Sigmoid colon (tissue), 7 donors: Measurements from ENCODE around the gene CDIPT. TPM values are rescaled to one million over a fixed set of nuclear protein-coding genes. Genes with fewer than 3 reads are reported as not detected.
A peak's percentile ranks its signal among the peaks of the same experiment; 100 is the strongest.

ENCODE experiments used
- DNase-seq: peaks from one replicate; pipeline ENCODE4 v3.0.0-alpha.2; 2019
- H3K27ac ChIP-seq, 4 donors: fragments of 200-600 bp; sonication (generic); one replicate each; pipeline ENCODE4 v1.5.1; 2016 to 2019; ENCODE audit warnings: mild to moderate bottlenecking in 1 of 4
- H3K27me3 ChIP-seq, 3 donors: fragments of 200-600 bp; sonication (generic); one replicate each; pipeline ENCODE4 v1.5.1; 2019; ENCODE audit warnings: mild to moderate bottlenecking in 1 of 3
- H3K36me3 ChIP-seq, 4 donors: fragments of 200-600 bp; sonication (generic); one replicate each; pipeline ENCODE4 v1.5.1; 2016 to 2019
- H3K4me1 ChIP-seq, 4 donors: fragments of 200-600 bp; sonication (generic); one replicate each; pipeline ENCODE4 v1.5.1; 2017 to 2019
- H3K4me3 ChIP-seq, 4 donors: fragments of 200-600 bp; sonication (generic); one replicate each; pipeline ENCODE4 v1.5.1; 2017 to 2019; ENCODE audit warnings: mild to moderate bottlenecking in 2 of 4, moderate library complexity in 1 of 4
- H3K9me3 ChIP-seq, 4 donors: fragments of 200-600 bp in 3 of 4; sonication (generic) in 3 of 4; one replicate each; pipeline versions ENCODE4 v1.5.1 to v1.6.1; 2013 to 2019
- CTCF ChIP-seq, 4 experiments: fragments of 450-650 bp in 3 of 4; fragments of 200-600 bp in 1 of 4; IDR thresholded peaks; one replicate each; pipeline ENCODE4 v1.5.1; 2016 to 2019; ENCODE audit warnings: antibody characterized with exemption in 4 of 4, mild to moderate bottlenecking in 3 of 4, moderate library complexity in 2 of 4
- EP300 ChIP-seq, 4 donors: sonication (generic); formaldehyde crosslinking; IDR thresholded peaks; one replicate each; pipeline ENCODE4 v1.6.1; 2017; ENCODE audit warnings: antibody characterized with exemption in 4 of 4
- POLR2A ChIP-seq, 2 donors: fragments of 450-650 bp; IDR thresholded peaks; one replicate each; pipeline ENCODE4 v1.6.1; 2016; ENCODE audit warnings: antibody characterized with exemption in 2 of 2, mild to moderate bottlenecking in 2 of 2, moderate library complexity in 2 of 2
- POLR2AphosphoS5 ChIP-seq, 4 donors: sonication (generic); formaldehyde crosslinking; IDR thresholded peaks; one replicate each; pipeline ENCODE4 v1.6.1; 2017; ENCODE audit warnings: antibody characterized with exemption in 4 of 4
- WGBS, 2 donors: extraction: QIAGEN DNeasy Blood & Tissue Kit; methylation state at CpG; one replicate each; pipeline ENCODE4 v1.1.7; 2013; 5-methylcytosine and 5-hydroxymethylcytosine counted together
- intact Hi-C: fragments of 100-400 bp; cut with DNase I; formaldehyde crosslinking; loops from one replicate; pipeline ENCODE4 v1.15.1; 2023
- polyA plus RNA-seq, 3 donors: library from polyadenylated mRNA; stranded (reverse); fragments of 200-250 nt; gene quantifications; one replicate each; pipeline ENCODE4 v1.2.3, GENCODE V29; 2013
- total RNA-seq, 4 donors: library from RNA; depleted of rRNA; stranded (reverse); fragments of >200 nt; gene quantifications; one replicate each; pipeline ENCODE4 v1.1.0, GENCODE V29; 2016
- donor health status: healthy with polysubstance abuse.
- donor health status: Bipolar disorder and iron deficiency.
- donor health status: healthy.

Gene CDIPT
- total and polyA plus RNA-seq, 7 donors = 39.8 to 120 (median 107) TPM

GRCh38 chr16:29849505-29849904, 13.5 kb downstream of the CDIPT start:
- intact Hi-C loops = loop anchor here (2.0 to 10.0 kb wide), 3 partner anchors 29 to 151 kb away; partner anchors contain the start of gene MVP
- Histone ChIP-seq H3K4me1 (peaks cover 0 to 16% (median 1%) of the 10 kb centered on the region in 4 donors), H3K27ac (peak overlapping the region in 2 of 4 donors; percentile 9 to 29), H3K9me3 (no peaks in the 10 kb centered on the region), H3K36me3 (peaks cover 6 to 39% (median 25%) of the 10 kb centered on the region in 4 donors), H3K27me3 (no peaks in the 10 kb centered on the region), H3K4me3 (no peak overlapping the region)
- TF ChIP-seq CTCF (IDR thresholded peaks at IDR 0.05) (no peak), POLR2A (IDR thresholded peaks at IDR 0.05) (no peak), EP300 (IDR thresholded peaks at IDR 0.05) (no peak), POLR2AphosphoS5 (IDR thresholded peaks at IDR 0.05) (no peak)
- no peak for DNase-seq
- WGBS, 2 donors = 81 to 89% methylated on average over 5 of the region's 5 CpGs

DNA sequence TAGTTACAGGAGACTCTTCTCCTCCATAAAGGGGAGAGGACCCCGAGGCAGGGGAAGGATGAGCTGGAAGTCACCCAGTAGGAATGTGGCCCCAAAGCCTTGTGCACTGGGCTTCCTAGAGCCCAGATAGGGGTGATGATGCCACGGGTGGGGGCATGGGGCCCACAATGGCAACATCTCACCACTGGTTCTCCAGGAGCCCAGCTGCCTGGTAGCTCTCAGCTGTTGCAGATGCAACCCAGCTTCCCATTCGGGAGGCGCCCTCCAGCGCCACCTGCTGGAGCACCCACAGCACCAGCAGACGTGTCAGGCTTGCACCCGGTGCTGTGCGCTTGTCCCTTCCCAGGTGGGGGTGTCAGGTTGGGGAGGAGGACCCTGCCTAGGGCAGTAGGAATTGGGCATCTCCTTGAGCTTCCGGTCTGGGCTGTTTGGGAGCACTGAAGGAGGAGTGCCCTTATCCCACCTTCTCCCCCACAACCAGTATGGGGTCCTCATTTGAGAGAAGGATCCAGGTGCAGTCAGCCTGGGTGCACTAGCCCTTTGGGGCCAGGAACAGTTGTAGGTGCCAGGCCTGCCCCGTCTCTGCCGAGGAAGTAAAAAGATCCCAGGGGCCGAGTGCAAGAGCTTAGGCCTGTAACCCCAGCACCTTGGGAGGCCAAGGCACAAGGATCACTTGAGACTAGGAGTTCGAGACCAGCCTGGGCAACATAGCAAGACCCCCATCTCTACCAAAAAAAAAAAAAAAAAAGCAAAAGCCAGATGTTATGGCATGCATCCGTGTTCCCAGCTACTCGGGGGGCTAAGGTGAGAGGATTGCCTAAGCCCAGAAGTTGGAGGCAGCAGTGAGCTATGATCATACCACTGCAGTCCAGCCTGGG, 14.4 kb downstream of the CDIPT start:
- DNase-seq = peak; percentile 86

DNA sequence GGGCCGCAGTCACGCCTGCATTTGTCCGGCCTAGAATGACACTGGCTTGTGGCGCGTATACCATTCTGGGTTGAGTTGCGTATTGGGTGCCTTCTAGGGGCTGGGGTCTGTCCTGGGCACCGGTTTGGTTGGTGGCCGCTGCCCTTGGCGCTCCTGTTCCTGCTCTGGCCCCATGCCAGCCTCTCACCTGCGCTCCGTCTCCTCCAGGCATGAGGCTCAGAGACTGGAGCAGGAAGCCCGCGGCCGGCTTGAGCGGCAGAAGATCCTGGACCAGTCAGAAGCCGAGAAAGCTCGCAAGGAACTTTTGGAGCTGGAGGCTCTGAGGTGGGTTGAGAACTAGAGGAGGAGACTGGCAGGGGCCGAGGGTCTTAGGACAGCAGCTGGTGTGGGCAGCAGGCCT, 17.4 kb downstream of the CDIPT start:
- Histone ChIP-seq H3K9me3 (no peaks in the 10 kb centered on the region), H3K27me3 (no peaks in the 10 kb centered on the region), H3K36me3 (peaks cover 18 to 76% (median 45%) of the 10 kb centered on the region in 4 donors), H3K4me1 (peaks cover 0 to 16% (median 1%) of the 10 kb centered on the region in 4 donors), H3K27ac (peak overlapping the region in 3 of 4 donors; percentile 14 to 62 (median 39)), H3K4me3 (no peak overlapping the region)
- WGBS, 2 donors = 94% methylated on average over 18 of the region's 18 CpGs
- intact Hi-C loops = loop anchor here (10.0 kb wide), 1 partner anchor 61 kb away; no protein-coding TSS in a partner anchor
- TF ChIP-seq POLR2AphosphoS5 (IDR thresholded peaks at IDR 0.05) = no peak
- TF ChIP-seq CTCF (IDR thresholded peaks at IDR 0.05) = no peak
- TF ChIP-seq EP300 (IDR thresholded peaks at IDR 0.05) = no peak
- TF ChIP-seq POLR2A (IDR thresholded peaks at IDR 0.05) = no peak
- no peak for DNase-seq

More for the DNA sequence above, 14.4 kb downstream of the CDIPT start:
- H3K4me1 ChIP-seq = peaks cover 0 to 16% (median 1%) of the 10 kb centered on the region in 4 donors
- H3K27ac ChIP-seq = peak overlapping the region in 3 of 4 donors; percentile 9 to 29 (median 23)
- H3K36me3 ChIP-seq = peaks cover 6 to 48% (median 26%) of the 10 kb centered on the region in 4 donors
- H3K9me3 ChIP-seq = no peaks in the 10 kb centered on the region
- TF ChIP-seq POLR2AphosphoS5 (IDR thresholded peaks at IDR 0.05) (peak in 2 of 4 donors; percentile 22 to 39), POLR2A (IDR thresholded peaks at IDR 0.05) (no peak), CTCF (IDR thresholded peaks at IDR 0.05) (peak; percentile 72 to 89 (median 83)), EP300 (IDR thresholded peaks at IDR 0.05) (no peak)
- H3K4me3 ChIP-seq = no peak overlapping the region
- no peaks in the 10 kb centered on the region for H3K27me3 ChIP-seq
- intact Hi-C loops = loop anchor here (2.0 to 10.0 kb wide), 3 partner anchors 28 to 150 kb away; partner anchors contain the start of gene MVP
- WGBS, 2 donors = 30 to 43% methylated on average over 15 of the region's 15 CpGs

GRCh38 chr16:29844575-29845331, 18.3 kb downstream of the CDIPT start:
- TF ChIP-seq POLR2AphosphoS5 (IDR thresholded peaks at IDR 0.05) = peak in 1 of 4 donors; percentile 7
- no peak for TF ChIP-seq POLR2A (IDR thresholded peaks at IDR 0.05)
- peak overlapping the region; percentile 39 to 62 (median 44) for H3K27ac ChIP-seq
- peaks cover 18 to 85% (median 52%) of the 10 kb centered on the region in 4 donors for H3K36me3 ChIP-seq
- no peaks in the 10 kb centered on the region for H3K27me3 ChIP-seq
- intact Hi-C loops = loop anchor here (10.0 kb wide), 1 partner anchor 60 kb away; no protein-coding TSS in a partner anchor
- no peak overlapping the region for H3K4me3 ChIP-seq
- peaks cover 0 to 11% (median 1%) of the 10 kb centered on the region in 4 donors for H3K4me1 ChIP-seq
- H3K9me3 ChIP-seq = no peaks in the 10 kb centered on the region
- peak; percentile 85 for DNase-seq
- WGBS, 2 donors = 92% methylated on average over 28 of the region's 28 CpGs
